22Rv1 (cell line): ENCODE measurements around the gene SCN1B.

Source experiments
- CTCF ChIP-seq: fragments of 450-650 bp; IDR thresholded peaks from 2 replicates; pipeline ENCODE4 v1.5.1; 2017; ENCODE audit warnings: mild to moderate bottlenecking
- ZFX ChIP-seq: fragments of 450-650 bp; IDR thresholded peaks from 2 replicates; pipeline ENCODE4 v1.6.1; 2017; ENCODE audit warnings: antibody characterized with exemption, borderline replicate concordance

GRCh38 chr19:35055715-35056179, 25.5 kb downstream of the SCN1B start:
- TF ChIP-seq CTCF: no peak
- no peak for TF ChIP-seq ZFX
